ENCODE results near the gene TRAPPC10.
"Not testable (repeated sequence)": the region's sequence is repeated elsewhere in the genome, so short reads cannot be mapped to it uniquely, and the experiment has no call there.

The TRAPPC10 gene

GRCh38 chr21:44150255-44150654, 138.1 kb downstream of the TRAPPC10 start:
- DNase-seq (ENCODE audit: low read depth) = not testable (repeated sequence)

DNA sequence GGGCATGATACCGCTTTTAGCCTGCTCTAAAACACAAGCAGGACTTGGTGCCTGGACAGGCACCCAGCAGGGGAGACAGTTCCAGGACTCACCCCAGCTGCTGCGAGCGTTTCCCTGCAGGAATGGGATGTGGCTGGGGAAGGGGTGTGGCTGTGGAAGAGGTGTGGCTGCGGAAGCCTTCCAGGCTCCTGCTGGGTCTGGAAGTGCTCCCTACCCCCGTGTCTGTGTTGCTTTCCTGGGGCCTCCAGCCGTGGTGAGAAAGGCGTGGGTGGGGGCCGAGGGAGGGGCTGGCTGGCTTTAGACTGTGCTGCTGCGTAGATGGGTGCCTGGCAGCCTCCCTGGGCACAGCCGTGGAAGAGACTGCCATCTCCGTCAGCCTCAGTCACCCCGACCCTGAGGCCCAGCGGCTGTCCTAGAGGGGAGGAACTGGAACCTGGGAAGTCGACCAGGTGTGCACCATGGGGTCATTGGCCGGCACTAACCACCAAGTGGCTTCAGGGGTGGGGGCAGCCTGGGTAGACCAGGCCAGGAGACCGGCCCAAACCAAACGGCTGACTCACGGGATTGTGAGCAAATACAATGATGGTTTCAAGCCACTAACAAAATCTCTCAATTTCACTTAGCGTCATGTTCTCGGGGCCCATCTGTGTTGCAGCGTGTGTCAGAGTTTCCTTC, 141.2 kb downstream of the TRAPPC10 start:
- DNase-seq (ENCODE audit: low read depth) = not testable (repeated sequence)

DNA sequence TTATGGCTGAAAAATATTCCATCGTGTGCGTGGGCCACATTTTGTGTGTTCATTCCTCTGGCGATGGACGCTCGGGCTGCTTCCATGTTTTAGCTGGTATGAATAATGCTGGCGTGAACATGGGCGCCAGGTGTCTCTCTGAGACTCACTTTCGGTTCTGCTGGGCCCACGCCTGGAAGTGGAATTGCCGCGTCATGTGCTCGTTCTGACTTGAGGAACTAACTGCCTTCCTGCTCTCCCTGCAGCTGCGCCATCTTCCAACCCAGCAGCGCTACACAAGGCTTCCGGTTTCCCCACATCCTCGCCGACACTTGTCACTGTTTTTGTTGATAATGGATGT, 141.8 kb downstream of the TRAPPC10 start:
- DNase-seq (ENCODE audit: low read depth) = not testable (repeated sequence)

GRCh38 chr21:44154816-44155230, 142.7 kb downstream of the TRAPPC10 start:
- not testable (repeated sequence) for DNase-seq (ENCODE audit: low read depth)

GRCh38 chr21:44155231-44155993, 143.3 kb downstream of the TRAPPC10 start:
- not testable (repeated sequence) for DNase-seq (ENCODE audit: low read depth)

GRCh38 chr21:44155994-44156380, 143.9 kb downstream of the TRAPPC10 start:
- not testable (repeated sequence) for DNase-seq (ENCODE audit: low read depth)
